OCI-LY7 (cell line): ENCODE results near the gene LCN9.

Experiments used
- CTCF ChIP-seq: fragments of 200-600 bp; sonication (generic); conservative IDR thresholded peaks from 2 replicates; pipeline ENCODE4 v1.5.1; 2014; ENCODE audit warnings: mild to moderate bottlenecking, antibody characterized with exemption, low read length, moderate library complexity, mixed read lengths
- EZH2phosphoT487 ChIP-seq: fragments of 200-600 bp; sonication (generic); IDR thresholded peaks from 2 replicates; pipeline ENCODE4 v1.6.1; 2018; ENCODE audit warnings: low read depth, borderline replicate concordance, mild to moderate bottlenecking, mixed run types, antibody characterized with exemption, low read length, moderate library complexity, mixed read lengths

GRCh38 chr9:135617991-135618411 lies 45.1 kb upstream of the LCN9 start:
- TF ChIP-seq CTCF (no peak), EZH2phosphoT487 (no peak)
